MG63 (cell line): ENCODE data around the gene ENTPD7. TPM values are rescaled to one million over a fixed set of nuclear protein-coding genes. Genes with fewer than 3 reads are reported as not detected.

Experiments
- DNase-seq: peaks from one replicate; pipeline ENCODE4 v3.0.0-alpha.2; 2020
- H3K27me3 ChIP-seq: fragments of 250-450 bp; sonication (Bioruptor Pico); 2 replicates; pipeline ENCODE4 v1.5.1; 2020; ENCODE audit warnings: mild to moderate bottlenecking, moderate library complexity
- H3K36me3 ChIP-seq: fragments of 250-450 bp; sonication (Bioruptor Pico); 2 replicates; pipeline ENCODE4 v1.5.1; 2020; ENCODE audit warnings: mild to moderate bottlenecking, moderate library complexity
- H3K4me3 ChIP-seq: fragments of 250-450 bp; sonication (Bioruptor Pico); 2 replicates; pipeline ENCODE4 v1.5.1; 2020; ENCODE audit warnings: mild to moderate bottlenecking, moderate library complexity
- H3K9me3 ChIP-seq: fragments of 250-450 bp; sonication (Bioruptor Pico); 2 replicates; pipeline ENCODE4 v1.5.1; 2020; ENCODE audit warnings: mild to moderate bottlenecking, moderate library complexity
- total RNA-seq: library from RNA; depleted of rRNA; stranded (reverse); fragments of >200 nt; shearing (Covaris generic); gene quantifications from 2 replicates; pipeline ENCODE4 v1.2.3, GENCODE V29; 2014; ENCODE audit warnings: low replicate concordance

The ENTPD7 gene
- total RNA-seq, 1 experiment from 2014 or later: 11.8 TPM

- Histone ChIP-seq H3K27me3 (no peaks in the 10 kb centered on the region), H3K36me3 (no peaks in the 10 kb centered on the region), H3K4me3 (no peak overlapping the region), H3K9me3 (no peaks in the 10 kb centered on the region)
- no peak for DNase-seq
Measured at GRCh38 chr10:99629625-99629978, 29.7 kb upstream of the ENTPD7 start.

- Histone ChIP-seq H3K9me3 (no peaks in the 10 kb centered on the region), H3K4me3 (no peak overlapping the region), H3K27me3 (no peaks in the 10 kb centered on the region), H3K36me3 (no peaks in the 10 kb centered on the region)
- no peak for DNase-seq
Measured at GRCh38 chr10:99630433-99630832, 28.9 kb upstream of the ENTPD7 start.

- no peaks in the 10 kb centered on the region for H3K9me3 ChIP-seq
- no peaks in the 10 kb centered on the region for H3K36me3 ChIP-seq
- DNase-seq: no peak
- no peak overlapping the region for H3K4me3 ChIP-seq
- no peaks in the 10 kb centered on the region for H3K27me3 ChIP-seq
Measured at GRCh38 chr10:99630991-99631390, 28.3 kb upstream of the ENTPD7 start.

- H3K36me3 ChIP-seq: no peaks in the 10 kb centered on the region
- DNase-seq: no peak
- no peaks in the 10 kb centered on the region; the same call in 1 of the 2 replicates for H3K27me3 ChIP-seq
- no peaks in the 10 kb centered on the region for H3K9me3 ChIP-seq
- no peak overlapping the region for H3K4me3 ChIP-seq
Measured at GRCh38 chr10:99631496-99631895, 27.8 kb upstream of the ENTPD7 start.

- Histone ChIP-seq H3K9me3 (no peaks in the 10 kb centered on the region), H3K27me3 (peaks cover 2% of the 10 kb centered on the region; the same call in 1 of the 2 replicates), H3K36me3 (no peaks in the 10 kb centered on the region), H3K4me3 (no peak overlapping the region)
- no peak for DNase-seq
Measured at GRCh38 chr10:99633832-99634231, 25.5 kb upstream of the ENTPD7 start.

- no peak overlapping the region for H3K4me3 ChIP-seq
- DNase-seq: no peak
- H3K36me3 ChIP-seq: no peaks in the 10 kb centered on the region
- H3K9me3 ChIP-seq: no peaks in the 10 kb centered on the region
- peaks cover 8% of the 10 kb centered on the region for H3K27me3 ChIP-seq
Measured at GRCh38 chr10:99647601-99648151, 11.6 kb upstream of the ENTPD7 start.

GRCh38 chr10:99648717-99649116, 10.6 kb upstream of the ENTPD7 start:
- no peak overlapping the region for H3K4me3 ChIP-seq
- no peaks in the 10 kb centered on the region for H3K36me3 ChIP-seq
- no peaks in the 10 kb centered on the region for H3K9me3 ChIP-seq
- DNase-seq: no peak
- peaks cover 8% of the 10 kb centered on the region for H3K27me3 ChIP-seq

GRCh38 chr10:99652800-99653390, 6.4 kb upstream of the ENTPD7 start:
- no peaks in the 10 kb centered on the region for H3K36me3 ChIP-seq
- no peaks in the 10 kb centered on the region; the same call in 1 of the 2 replicates for H3K27me3 ChIP-seq
- no peaks in the 10 kb centered on the region for H3K9me3 ChIP-seq
- H3K4me3 ChIP-seq: no peak overlapping the region
- no peak for DNase-seq

- Histone ChIP-seq H3K9me3 (no peaks in the 10 kb centered on the region), H3K27me3 (no peaks in the 10 kb centered on the region), H3K4me3 (no peak overlapping the region), H3K36me3 (no peaks in the 10 kb centered on the region)
- DNase-seq: no peak
Measured at GRCh38 chr10:99654390-99655175, 4.7 kb upstream of the ENTPD7 start.

- Histone ChIP-seq H3K27me3 (no peaks in the 10 kb centered on the region), H3K4me3 (no peak overlapping the region), H3K36me3 (no peaks in the 10 kb centered on the region), H3K9me3 (no peaks in the 10 kb centered on the region)
- DNase-seq: no peak
Measured at GRCh38 chr10:99656199-99657064, 2.9 kb upstream of the ENTPD7 start.

GRCh38 chr10:99658622-99659030, 683 bp upstream of the ENTPD7 start:
- Histone ChIP-seq H3K4me3 (peak overlapping the region; percentile 80), H3K36me3 (peaks cover 14% of the 10 kb centered on the region), H3K27me3 (no peaks in the 10 kb centered on the region), H3K9me3 (no peaks in the 10 kb centered on the region)
- peak; percentile 45 for DNase-seq

- H3K4me3 ChIP-seq: peak overlapping the region; percentile 80
- H3K9me3 ChIP-seq: no peaks in the 10 kb centered on the region
- DNase-seq: peak; percentile 2
- peaks cover 18% of the 10 kb centered on the region for H3K36me3 ChIP-seq
- no peaks in the 10 kb centered on the region for H3K27me3 ChIP-seq
Measured at GRCh38 chr10:99659868-99660366, 608 bp downstream of the ENTPD7 start.

GRCh38 chr10:99660662-99661376, 1.5 kb downstream of the ENTPD7 start:
- DNase-seq: no peak
- Histone ChIP-seq H3K4me3 (peak overlapping the region; percentile 80), H3K9me3 (no peaks in the 10 kb centered on the region)

GRCh38 chr10:99661377-99661763, 2.1 kb downstream of the ENTPD7 start:
- DNase-seq: peak; percentile 82
- peak overlapping the region; percentile 80 for H3K4me3 ChIP-seq

More at GRCh38 chr10:99660662-99661376, 1.5 kb downstream of the ENTPD7 start:
- Histone ChIP-seq H3K27me3 (no peaks in the 10 kb centered on the region), H3K36me3 (peaks cover 22% of the 10 kb centered on the region)

GRCh38 chr10:99665304-99665703, 6.0 kb downstream of the ENTPD7 start:
- Histone ChIP-seq H3K27me3 (no peaks in the 10 kb centered on the region), H3K36me3 (peaks cover 47% of the 10 kb centered on the region), H3K9me3 (no peaks in the 10 kb centered on the region), H3K4me3 (no peak overlapping the region)
- DNase-seq: no peak

More at GRCh38 chr10:99661377-99661763, 2.1 kb downstream of the ENTPD7 start:
- Histone ChIP-seq H3K9me3 (no peaks in the 10 kb centered on the region), H3K27me3 (no peaks in the 10 kb centered on the region), H3K36me3 (peaks cover 26% of the 10 kb centered on the region)

- Histone ChIP-seq H3K36me3 (peaks cover 41% of the 10 kb centered on the region), H3K9me3 (no peaks in the 10 kb centered on the region), H3K4me3 (no peak overlapping the region), H3K27me3 (no peaks in the 10 kb centered on the region)
- DNase-seq: peak; percentile 19
Measured at GRCh38 chr10:99667108-99667751, 7.9 kb downstream of the ENTPD7 start.
